ENCODE results near the gene KAT8. TPM values are rescaled to one million over a fixed set of nuclear protein-coding genes. Genes with fewer than 3 reads are reported as not detected.

KAT8 gene
- total and polyA plus RNA-seq, 10 of the 15 experiments (the other 5 are each of a cell fraction or from before 2014, with no cell fraction given): 5.5 to 55.8 (median 39.6) TPM

DNA sequence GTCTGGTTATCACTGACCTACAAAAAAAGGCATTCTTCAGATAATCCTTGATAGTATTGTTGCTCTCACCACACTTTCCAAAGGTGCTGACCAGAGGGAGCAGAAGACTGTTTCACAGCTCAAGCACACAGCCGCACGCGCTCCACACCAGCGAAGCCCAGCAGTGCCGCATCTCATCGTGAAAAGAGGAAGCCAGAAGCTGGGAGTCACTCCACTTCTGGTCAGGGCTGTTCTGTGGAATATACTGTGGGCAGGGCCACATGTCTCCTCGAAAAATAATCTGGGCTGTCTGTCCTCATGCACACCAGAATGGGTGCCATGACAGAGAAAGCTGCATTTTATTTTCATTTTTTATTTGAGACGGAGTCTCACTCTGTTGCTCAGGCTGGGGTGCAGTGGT, 39.7 kb downstream of the KAT8 start:
- ChIA-PET POLR2A (interaction anchor here (0.6 to 1.9 kb wide), 6 partner anchors 15 to 217 kb away, joined by 3 to 10 read pairs (median 5); no protein-coding TSS in a partner anchor), RAD21 (ENCODE audit: unreplicated experiment) (interaction anchor here (0.6 to 3.4 kb wide), 3 partner anchors 15 to 226 kb away, joined by 3 to 11 read pairs (median 4); no protein-coding TSS in a partner anchor), SMC1A (ENCODE audit: uncharacterized antibody, unreplicated experiment) (interaction anchor here (0.7 to 2.8 kb wide), 6 partner anchors 13 to 284 kb away, joined by 3 to 7 read pairs (median 4); no protein-coding TSS in a partner anchor), CTCF (interaction anchor here (0.7 to 2.7 kb wide), 9 partner anchors 9 to 286 kb away, joined by 3 to 19 read pairs (median 3); partner anchors contain the start of gene ZNF843)
- Histone ChIP-seq H3K4me2 (ENCODE audit: control insufficient read depth, insufficient read depth) (no peak overlapping the region; the same call in 1 of the 2 replicates), H3K27ac (ENCODE audit: control insufficient read depth, insufficient read depth) (no peak overlapping the region), H3K36me3 (ENCODE audit: control insufficient read depth in 2 of 2, insufficient read depth in 2 of 2, low read length in 1 of 2) (no peaks in the 10 kb centered on the region), H3K4me1 (ENCODE audit: control insufficient read depth, insufficient read depth, low read length) (no peaks in the 10 kb centered on the region), H3K9me3 (replicated peaks; ENCODE audit: control insufficient read depth, insufficient read depth, low read length) (no peaks in the 10 kb centered on the region), H4K20me1 (ENCODE audit: control insufficient read depth, insufficient read depth) (no peaks in the 10 kb centered on the region), H3K79me2 (ENCODE audit: control insufficient read depth, insufficient read depth, low read length) (no peaks in the 10 kb centered on the region), H3K27me3 (replicated peaks in 1 of 2; ENCODE audit: control insufficient read depth in 2 of 2, insufficient read depth in 2 of 2, low read length in 1 of 2) (no peaks in the 10 kb centered on the region), H3K9ac (ENCODE audit: control insufficient read depth, insufficient read depth, low read length) (no peak overlapping the region), H3K4me3 (no peak overlapping the region), H2AFZ (ENCODE audit: control insufficient read depth, low read depth, low read length) (no peak overlapping the region; the same call in 1 of the 2 replicates)
- intact Hi-C loops (cut with micrococcal nuclease; ENCODE audit: unreplicated experiment): no loop called here
- WGBS (ENCODE audit: insufficient coverage, insufficient replicate concordance, low lambda C conversion rate, missing lambda C conversion rate): 10% methylated on average over 8 of the region's 8 CpGs
- BruUV-seq (replicated peaks): no TSS peak
- FAIRE-seq: no peak
- no peak for TF ChIP-seq KAT2A (conservative IDR thresholded peaks at IDR 0.05; ENCODE audit: control insufficient read depth, low read depth, low read length)
- peak; percentile 61; the same call in 1 of the 2 replicates for TF ChIP-seq SPI1 (IDR thresholded peaks at IDR 0.05; ENCODE audit: borderline replicate concordance, insufficient read depth, low read depth, low read length)
- in situ Hi-C loops (cut with MboI): no loop called here
- no peak for DNase-seq (ENCODE audit: low read depth, low spot score)
- ATAC-seq: peak; percentile 73

DNA sequence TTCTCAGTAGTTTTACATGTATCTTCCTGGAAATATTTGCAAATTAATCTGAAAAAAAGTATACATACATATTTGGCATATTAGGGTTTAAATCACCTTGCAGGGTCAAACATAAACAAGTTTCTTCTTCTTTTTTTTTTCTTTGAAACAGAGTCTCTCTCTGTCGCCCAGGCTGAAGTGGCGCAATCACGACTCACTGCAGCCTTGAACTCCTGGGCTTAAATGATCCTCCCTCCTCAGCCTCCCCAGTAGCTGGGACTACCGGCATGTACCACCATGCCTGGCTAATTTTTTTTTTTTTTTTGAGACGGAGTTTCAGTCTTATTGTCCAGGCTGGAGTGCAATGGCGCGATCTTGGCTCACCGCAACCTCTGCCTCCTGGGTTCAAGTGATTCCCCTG, 49.9 kb downstream of the KAT8 start:
- no peak overlapping the region for H3K9ac ChIP-seq (ENCODE audit: control insufficient read depth, insufficient read depth, low read length)
- H3K27me3 ChIP-seq (replicated peaks in 1 of 2; ENCODE audit: control insufficient read depth in 2 of 2, insufficient read depth in 2 of 2, low read length in 1 of 2): no peaks in the 10 kb centered on the region; a peak in 1 of 4 replicates
- 85% methylated on average over 7 of the region's 8 CpGs for WGBS (ENCODE audit: insufficient coverage, insufficient replicate concordance, low lambda C conversion rate, missing lambda C conversion rate)
- H3K4me2 ChIP-seq (ENCODE audit: control insufficient read depth, insufficient read depth): no peak overlapping the region
- H4K20me1 ChIP-seq (ENCODE audit: control insufficient read depth, insufficient read depth): no peaks in the 10 kb centered on the region
- H3K36me3 ChIP-seq (ENCODE audit: control insufficient read depth in 2 of 2, insufficient read depth in 2 of 2, low read length in 1 of 2): no peaks in the 10 kb centered on the region
- no peaks in the 10 kb centered on the region for H3K79me2 ChIP-seq (ENCODE audit: control insufficient read depth, insufficient read depth, low read length)
- CTCF ChIA-PET: no interaction called here
- H3K9me3 ChIP-seq (replicated peaks; ENCODE audit: control insufficient read depth, insufficient read depth, low read length): no peaks in the 10 kb centered on the region
- DNase-seq (ENCODE audit: low read depth, low spot score): no peak
- ATAC-seq: no peak
- in situ Hi-C loops (cut with MboI) (no loop called here), intact Hi-C loops (cut with micrococcal nuclease; ENCODE audit: unreplicated experiment) (no loop called here)
- SMC1A ChIA-PET (ENCODE audit: uncharacterized antibody, unreplicated experiment): no interaction called here
- H2AFZ ChIP-seq (ENCODE audit: control insufficient read depth, low read depth, low read length): no peak overlapping the region
- H3K4me3 ChIP-seq: no peak overlapping the region
- POLR2A ChIA-PET: no interaction called here
- H3K27ac ChIP-seq (ENCODE audit: control insufficient read depth, insufficient read depth): no peak overlapping the region
- no peaks in the 10 kb centered on the region for H3K4me1 ChIP-seq (ENCODE audit: control insufficient read depth, insufficient read depth, low read length)
- RAD21 ChIA-PET (ENCODE audit: unreplicated experiment): no interaction called here
- FAIRE-seq: no peak
- BruUV-seq (replicated peaks): no TSS peak
- TF ChIP-seq KAT2A (conservative IDR thresholded peaks at IDR 0.05; ENCODE audit: control insufficient read depth, low read depth, low read length): no peak
- no peak for TF ChIP-seq TBL1XR1 (IDR thresholded peaks at IDR 0.05; ENCODE audit: low read depth, low read length)
- TF ChIP-seq GABPA (IDR thresholded peaks at IDR 0.05; ENCODE audit: low read depth): no peak
- no peak for TF ChIP-seq SMAD1 (IDR thresholded peaks at IDR 0.05; ENCODE audit: low read depth, partially characterized antibody)
- TF ChIP-seq ZNF217 (IDR thresholded peaks at IDR 0.05): no peak
- TF ChIP-seq NBN (IDR thresholded peaks at IDR 0.05): no peak
- no peak for TF ChIP-seq JUND (IDR thresholded peaks at IDR 0.05; ENCODE audit: low read depth, low read length)
- no peak for TF ChIP-seq HDGF (IDR thresholded peaks at IDR 0.05)
- TF ChIP-seq, protein P1, sequence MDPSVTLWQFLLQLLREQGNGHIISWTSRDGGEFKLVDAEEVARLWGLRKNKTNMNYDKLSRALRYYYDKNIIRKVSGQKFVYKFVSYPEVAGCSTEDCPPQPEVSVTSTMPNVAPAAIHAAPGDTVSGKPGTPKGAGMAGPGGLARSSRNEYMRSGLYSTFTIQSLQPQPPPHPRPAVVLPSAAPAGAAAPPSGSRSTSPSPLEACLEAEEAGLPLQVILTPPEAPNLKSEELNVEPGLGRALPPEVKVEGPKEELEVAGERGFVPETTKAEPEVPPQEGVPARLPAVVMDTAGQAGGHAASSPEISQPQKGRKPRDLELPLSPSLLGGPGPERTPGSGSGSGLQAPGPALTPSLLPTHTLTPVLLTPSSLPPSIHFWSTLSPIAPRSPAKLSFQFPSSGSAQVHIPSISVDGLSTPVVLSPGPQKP (IDR thresholded peaks at IDR 0.05; ENCODE audit: low read depth, low read length): no peak
- no peak for TF ChIP-seq SREBF2 (IDR thresholded peaks at IDR 0.05; ENCODE audit: low read length)
- TF ChIP-seq ZNF384 (IDR thresholded peaks at IDR 0.05; ENCODE audit: borderline replicate concordance, low read depth, low read length): no peak
- TF ChIP-seq, protein P2, sequence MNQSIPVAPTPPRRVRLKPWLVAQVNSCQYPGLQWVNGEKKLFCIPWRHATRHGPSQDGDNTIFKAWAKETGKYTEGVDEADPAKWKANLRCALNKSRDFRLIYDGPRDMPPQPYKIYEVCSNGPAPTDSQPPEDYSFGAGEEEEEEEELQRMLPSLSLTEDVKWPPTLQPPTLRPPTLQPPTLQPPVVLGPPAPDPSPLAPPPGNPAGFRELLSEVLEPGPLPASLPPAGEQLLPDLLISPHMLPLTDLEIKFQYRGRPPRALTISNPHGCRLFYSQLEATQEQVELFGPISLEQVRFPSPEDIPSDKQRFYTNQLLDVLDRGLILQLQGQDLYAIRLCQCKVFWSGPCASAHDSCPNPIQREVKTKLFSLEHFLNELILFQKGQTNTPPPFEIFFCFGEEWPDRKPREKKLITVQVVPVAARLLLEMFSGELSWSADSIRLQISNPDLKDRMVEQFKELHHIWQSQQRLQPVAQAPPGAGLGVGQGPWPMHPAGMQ (IDR thresholded peaks at IDR 0.05; ENCODE audit: borderline replicate concordance): no peak
- TF ChIP-seq POLR2A (IDR thresholded peaks at IDR 0.05; ENCODE audit: low read depth, low read length): no peak

All from GM12878 (cell line).